HepG2 (cell line): ENCODE measurements around the gene NADK2. TPM values are rescaled to one million over a fixed set of nuclear protein-coding genes. Genes with fewer than 3 reads are reported as not detected.

Source experiments
- CBX5 ChIP-seq: sonication (generic); formaldehyde crosslinking; IDR thresholded peaks from 2 replicates; pipeline ENCODE4 v1.4.0; 2020; ENCODE audit warnings: missing genetic modification reagents, borderline replicate concordance
- FOSL2 ChIP-seq: sonication (generic); formaldehyde crosslinking; IDR thresholded peaks from 2 replicates; pipeline ENCODE4 v1.4.0; 2020; ENCODE audit warnings: missing genetic modification reagents
- NFIC ChIP-seq: IDR thresholded peaks from 2 replicates; pipeline ENCODE4 v1.6.1; 2012; ENCODE audit warnings: mild to moderate bottlenecking, low read length, inconsistent platforms
- SMC3 ChIP-seq: IDR thresholded peaks from 2 replicates; pipeline ENCODE4 v1.6.1; 2011; ENCODE audit warnings: low read length, improper control_type of control experiment
- SOX6 ChIP-seq, 2 experiments: fragments of 450-650 bp in 1 of 2; sonication (generic) in 1 of 2; formaldehyde crosslinking in 1 of 2; IDR thresholded peaks; 2 replicates each; pipeline versions ENCODE4 v1.4.0 to v1.6.1; 2017 to 2020; ENCODE audit warnings: antibody characterized with exemption in 1 of 2, mild to moderate bottlenecking in 1 of 2, missing genetic modification reagents in 1 of 2
- TAF15 ChIP-seq: fragments of 200-400 bp; formaldehyde crosslinking; IDR thresholded peaks from one replicate; pipeline ENCODE4 v1.6.1; 2018; ENCODE audit warnings: mild to moderate bottlenecking, low read depth, low read length; ENCODE audit not compliant: poor library complexity, severe bottlenecking
- ZKSCAN8 ChIP-seq: IDR thresholded peaks from 2 replicates; pipeline ENCODE4 v1.6.1; 2016; ENCODE audit warnings: borderline replicate concordance, missing genetic modification reagents, missing compliant biosample characterization
- ZNF33A ChIP-seq: sonication (generic); formaldehyde crosslinking; IDR thresholded peaks from 2 replicates; pipeline ENCODE4 v1.5.1; 2020; ENCODE audit warnings: missing genetic modification reagents, mild to moderate bottlenecking, moderate library complexity, borderline replicate concordance
- polyA plus RNA-seq, 8 experiments: library from polyadenylated mRNA; depleted of rRNA in 3 of 8; stranded (reverse) in 7 of 8; unstranded in 1 of 8; fragments of >200 nt; fragmentation: Illumina TruSeq in 4 of 8; extraction: Trizol in 4 of 8; gene quantifications; 2 replicates each; pipeline versions ENCODE4 v1.2.1 to v1.2.3, GENCODE V29; 2011 to 2016; ENCODE audit warnings: low read depth in 4 of 8, missing spikeins in 1 of 8, mixed read lengths in 1 of 8; ENCODE audit not compliant: insufficient read depth in 1 of 8
- total RNA-seq, 5 experiments: library from RNA; depleted of rRNA; stranded (reverse); fragments of >200 nt; fragmentation: Illumina TruSeq; extraction: Trizol; gene quantifications; 2 replicates each; pipeline ENCODE4 v1.2.3, GENCODE V29; 2016; ENCODE audit warnings: low read depth in 1 of 5
- TF ChIP-seq, protein P1 (sequence below): sonication (generic); formaldehyde crosslinking; conservative IDR thresholded peaks from 2 replicates; pipeline ENCODE4 v1.4.0; 2020; ENCODE audit warnings: mild to moderate bottlenecking, missing genetic modification reagents, moderate library complexity
- TF ChIP-seq, protein P2 (sequence below): sonication (generic); formaldehyde crosslinking; IDR thresholded peaks from 2 replicates; pipeline ENCODE4 v1.5.1; 2020; ENCODE audit warnings: mild to moderate bottlenecking, missing genetic modification reagents, borderline replicate concordance
- TF ChIP-seq, protein P3 (sequence below): sonication (generic); formaldehyde crosslinking; IDR thresholded peaks from 2 replicates; pipeline ENCODE4 v1.4.0; 2020; ENCODE audit warnings: low read depth, missing genetic modification reagents
- TF ChIP-seq, protein P4 (sequence below): IDR thresholded peaks from 2 replicates; pipeline ENCODE4 v1.6.1; 2012; ENCODE audit warnings: inconsistent platforms
- TF ChIP-seq, protein P5 (sequence below): sonication (generic); formaldehyde crosslinking; IDR thresholded peaks from 2 replicates; pipeline ENCODE4 v1.4.0; 2020; ENCODE audit warnings: missing genetic modification reagents

The NADK2 gene
- total and polyA plus RNA-seq, 2 of the 13 experiments (the other 11 are each of a cell fraction or from before 2014, with no cell fraction given) = 13.9 to 71.4 TPM

DNA sequence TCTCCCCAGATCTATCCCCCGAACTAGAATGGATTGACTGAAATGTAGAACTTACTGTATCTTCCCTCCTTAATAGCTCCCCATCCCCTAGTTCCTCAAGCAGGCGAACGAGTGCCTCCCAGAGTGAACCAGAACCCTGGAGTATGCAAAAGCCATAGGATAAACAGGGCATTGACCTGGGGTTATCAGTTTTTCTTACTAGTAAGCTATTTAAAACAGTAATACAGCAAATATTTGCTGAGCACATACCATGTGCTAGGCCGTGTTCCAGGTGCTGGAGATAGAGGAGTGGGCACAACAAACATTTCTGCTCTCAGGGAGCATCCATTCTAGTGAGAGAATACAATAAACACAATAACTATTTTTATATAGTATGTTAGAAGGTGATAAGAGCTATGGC, 88.0 kb downstream of the NADK2 start (continued):
- TF ChIP-seq, protein P1, sequence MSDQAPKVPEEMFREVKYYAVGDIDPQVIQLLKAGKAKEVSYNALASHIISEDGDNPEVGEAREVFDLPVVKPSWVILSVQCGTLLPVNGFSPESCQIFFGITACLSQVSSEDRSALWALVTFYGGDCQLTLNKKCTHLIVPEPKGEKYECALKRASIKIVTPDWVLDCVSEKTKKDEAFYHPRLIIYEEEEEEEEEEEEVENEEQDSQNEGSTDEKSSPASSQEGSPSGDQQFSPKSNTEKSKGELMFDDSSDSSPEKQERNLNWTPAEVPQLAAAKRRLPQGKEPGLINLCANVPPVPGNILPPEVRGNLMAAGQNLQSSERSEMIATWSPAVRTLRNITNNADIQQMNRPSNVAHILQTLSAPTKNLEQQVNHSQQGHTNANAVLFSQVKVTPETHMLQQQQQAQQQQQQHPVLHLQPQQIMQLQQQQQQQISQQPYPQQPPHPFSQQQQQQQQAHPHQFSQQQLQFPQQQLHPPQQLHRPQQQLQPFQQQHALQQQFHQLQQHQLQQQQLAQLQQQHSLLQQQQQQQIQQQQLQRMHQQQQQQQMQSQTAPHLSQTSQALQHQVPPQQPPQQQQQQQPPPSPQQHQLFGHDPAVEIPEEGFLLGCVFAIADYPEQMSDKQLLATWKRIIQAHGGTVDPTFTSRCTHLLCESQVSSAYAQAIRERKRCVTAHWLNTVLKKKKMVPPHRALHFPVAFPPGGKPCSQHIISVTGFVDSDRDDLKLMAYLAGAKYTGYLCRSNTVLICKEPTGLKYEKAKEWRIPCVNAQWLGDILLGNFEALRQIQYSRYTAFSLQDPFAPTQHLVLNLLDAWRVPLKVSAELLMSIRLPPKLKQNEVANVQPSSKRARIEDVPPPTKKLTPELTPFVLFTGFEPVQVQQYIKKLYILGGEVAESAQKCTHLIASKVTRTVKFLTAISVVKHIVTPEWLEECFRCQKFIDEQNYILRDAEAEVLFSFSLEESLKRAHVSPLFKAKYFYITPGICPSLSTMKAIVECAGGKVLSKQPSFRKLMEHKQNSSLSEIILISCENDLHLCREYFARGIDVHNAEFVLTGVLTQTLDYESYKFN = peak; percentile 84
- TF ChIP-seq NFIC (peak; percentile 34; the same call in 1 of the 2 replicates), FOSL2 (CRISPR knock-in tag) (peak; percentile 78), SMC3 (peak; percentile 9; the same call in 1 of the 2 replicates), SOX6 (IDR thresholded peaks at IDR 0.05) (no peak), SOX6 (CRISPR knock-in tag; IDR thresholded peaks at IDR 0.05) (peak; percentile 84), ZKSCAN8 (CRISPR knock-in tag) (0 out of 2 replicates have a peak, but pooled peaks have one; percentile 56), CBX5 (CRISPR knock-in tag) (peak; percentile 34; the same call in 1 of the 2 replicates), ZNF33A (CRISPR knock-in tag) (no peak), TAF15 (no peak)
- TF ChIP-seq, protein P2, sequence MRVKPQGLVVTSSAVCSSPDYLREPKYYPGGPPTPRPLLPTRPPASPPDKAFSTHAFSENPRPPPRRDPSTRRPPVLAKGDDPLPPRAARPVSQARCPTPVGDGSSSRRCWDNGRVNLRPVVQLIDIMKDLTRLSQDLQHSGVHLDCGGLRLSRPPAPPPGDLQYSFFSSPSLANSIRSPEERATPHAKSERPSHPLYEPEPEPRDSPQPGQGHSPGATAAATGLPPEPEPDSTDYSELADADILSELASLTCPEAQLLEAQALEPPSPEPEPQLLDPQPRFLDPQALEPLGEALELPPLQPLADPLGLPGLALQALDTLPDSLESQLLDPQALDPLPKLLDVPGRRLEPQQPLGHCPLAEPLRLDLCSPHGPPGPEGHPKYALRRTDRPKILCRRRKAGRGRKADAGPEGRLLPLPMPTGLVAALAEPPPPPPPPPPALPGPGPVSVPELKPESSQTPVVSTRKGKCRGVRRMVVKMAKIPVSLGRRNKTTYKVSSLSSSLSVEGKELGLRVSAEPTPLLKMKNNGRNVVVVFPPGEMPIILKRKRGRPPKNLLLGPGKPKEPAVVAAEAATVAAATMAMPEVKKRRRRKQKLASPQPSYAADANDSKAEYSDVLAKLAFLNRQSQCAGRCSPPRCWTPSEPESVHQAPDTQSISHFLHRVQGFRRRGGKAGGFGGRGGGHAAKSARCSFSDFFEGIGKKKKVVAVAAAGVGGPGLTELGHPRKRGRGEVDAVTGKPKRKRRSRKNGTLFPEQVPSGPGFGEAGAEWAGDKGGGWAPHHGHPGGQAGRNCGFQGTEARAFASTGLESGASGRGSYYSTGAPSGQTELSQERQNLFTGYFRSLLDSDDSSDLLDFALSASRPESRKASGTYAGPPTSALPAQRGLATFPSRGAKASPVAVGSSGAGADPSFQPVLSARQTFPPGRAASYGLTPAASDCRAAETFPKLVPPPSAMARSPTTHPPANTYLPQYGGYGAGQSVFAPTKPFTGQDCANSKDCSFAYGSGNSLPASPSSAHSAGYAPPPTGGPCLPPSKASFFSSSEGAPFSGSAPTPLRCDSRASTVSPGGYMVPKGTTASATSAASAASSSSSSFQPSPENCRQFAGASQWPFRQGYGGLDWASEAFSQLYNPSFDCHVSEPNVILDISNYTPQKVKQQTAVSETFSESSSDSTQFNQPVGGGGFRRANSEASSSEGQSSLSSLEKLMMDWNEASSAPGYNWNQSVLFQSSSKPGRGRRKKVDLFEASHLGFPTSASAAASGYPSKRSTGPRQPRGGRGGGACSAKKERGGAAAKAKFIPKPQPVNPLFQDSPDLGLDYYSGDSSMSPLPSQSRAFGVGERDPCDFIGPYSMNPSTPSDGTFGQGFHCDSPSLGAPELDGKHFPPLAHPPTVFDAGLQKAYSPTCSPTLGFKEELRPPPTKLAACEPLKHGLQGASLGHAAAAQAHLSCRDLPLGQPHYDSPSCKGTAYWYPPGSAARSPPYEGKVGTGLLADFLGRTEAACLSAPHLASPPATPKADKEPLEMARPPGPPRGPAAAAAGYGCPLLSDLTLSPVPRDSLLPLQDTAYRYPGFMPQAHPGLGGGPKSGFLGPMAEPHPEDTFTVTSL = peak; percentile 50; the same call in 1 of the 2 replicates
- TF ChIP-seq, protein P3, sequence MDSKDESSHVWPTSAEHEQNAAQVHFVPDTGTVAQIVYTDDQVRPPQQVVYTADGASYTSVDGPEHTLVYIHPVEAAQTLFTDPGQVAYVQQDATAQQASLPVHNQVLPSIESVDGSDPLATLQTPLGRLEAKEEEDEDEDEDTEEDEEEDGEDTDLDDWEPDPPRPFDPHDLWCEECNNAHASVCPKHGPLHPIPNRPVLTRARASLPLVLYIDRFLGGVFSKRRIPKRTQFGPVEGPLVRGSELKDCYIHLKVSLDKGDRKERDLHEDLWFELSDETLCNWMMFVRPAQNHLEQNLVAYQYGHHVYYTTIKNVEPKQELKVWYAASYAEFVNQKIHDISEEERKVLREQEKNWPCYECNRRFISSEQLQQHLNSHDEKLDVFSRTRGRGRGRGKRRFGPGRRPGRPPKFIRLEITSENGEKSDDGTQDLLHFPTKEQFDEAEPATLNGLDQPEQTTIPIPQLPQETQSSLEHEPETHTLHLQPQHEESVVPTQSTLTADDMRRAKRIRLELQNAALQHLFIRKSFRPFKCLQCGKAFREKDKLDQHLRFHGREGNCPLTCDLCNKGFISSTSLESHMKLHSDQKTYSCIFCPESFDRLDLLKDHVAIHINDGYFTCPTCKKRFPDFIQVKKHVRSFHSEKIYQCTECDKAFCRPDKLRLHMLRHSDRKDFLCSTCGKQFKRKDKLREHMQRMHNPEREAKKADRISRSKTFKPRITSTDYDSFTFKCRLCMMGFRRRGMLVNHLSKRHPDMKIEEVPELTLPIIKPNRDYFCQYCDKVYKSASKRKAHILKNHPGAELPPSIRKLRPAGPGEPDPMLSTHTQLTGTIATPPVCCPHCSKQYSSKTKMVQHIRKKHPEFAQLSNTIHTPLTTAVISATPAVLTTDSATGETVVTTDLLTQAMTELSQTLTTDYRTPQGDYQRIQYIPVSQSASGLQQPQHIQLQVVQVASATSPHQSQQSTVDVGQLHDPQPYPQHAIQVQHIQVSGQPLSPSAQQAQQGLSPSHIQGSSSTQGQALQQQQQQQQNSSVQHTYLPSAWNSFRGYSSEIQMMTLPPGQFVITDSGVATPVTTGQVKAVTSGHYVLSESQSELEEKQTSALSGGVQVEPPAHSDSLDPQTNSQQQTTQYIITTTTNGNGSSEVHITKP (CRISPR knock-in tag) = peak; percentile 87
- TF ChIP-seq, protein P4, sequence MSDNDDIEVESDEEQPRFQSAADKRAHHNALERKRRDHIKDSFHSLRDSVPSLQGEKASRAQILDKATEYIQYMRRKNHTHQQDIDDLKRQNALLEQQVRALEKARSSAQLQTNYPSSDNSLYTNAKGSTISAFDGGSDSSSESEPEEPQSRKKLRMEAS = peak; percentile 69; the same call in 1 of the 2 replicates
- TF ChIP-seq, protein P5, sequence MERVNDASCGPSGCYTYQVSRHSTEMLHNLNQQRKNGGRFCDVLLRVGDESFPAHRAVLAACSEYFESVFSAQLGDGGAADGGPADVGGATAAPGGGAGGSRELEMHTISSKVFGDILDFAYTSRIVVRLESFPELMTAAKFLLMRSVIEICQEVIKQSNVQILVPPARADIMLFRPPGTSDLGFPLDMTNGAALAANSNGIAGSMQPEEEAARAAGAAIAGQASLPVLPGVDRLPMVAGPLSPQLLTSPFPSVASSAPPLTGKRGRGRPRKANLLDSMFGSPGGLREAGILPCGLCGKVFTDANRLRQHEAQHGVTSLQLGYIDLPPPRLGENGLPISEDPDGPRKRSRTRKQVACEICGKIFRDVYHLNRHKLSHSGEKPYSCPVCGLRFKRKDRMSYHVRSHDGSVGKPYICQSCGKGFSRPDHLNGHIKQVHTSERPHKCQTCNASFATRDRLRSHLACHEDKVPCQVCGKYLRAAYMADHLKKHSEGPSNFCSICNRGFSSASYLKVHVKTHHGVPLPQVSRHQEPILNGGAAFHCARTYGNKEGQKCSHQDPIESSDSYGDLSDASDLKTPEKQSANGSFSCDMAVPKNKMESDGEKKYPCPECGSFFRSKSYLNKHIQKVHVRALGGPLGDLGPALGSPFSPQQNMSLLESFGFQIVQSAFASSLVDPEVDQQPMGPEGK (CRISPR knock-in tag) = peak; percentile 36; the same call in 1 of the 2 replicates
